ENCODE results near the gene RCOR1.
"Not testable (repeated sequence)": the region's sequence is repeated elsewhere in the genome, so short reads cannot be mapped to it uniquely, and the experiment has no call there.

RCOR1 gene

GRCh38 chr14:102751088-102751487 lies 158.6 kb downstream of the RCOR1 start:
- DNase-seq (ENCODE audit: low read depth in 2 of 2): no peak

GRCh38 chr14:102752239-102752847 lies 159.9 kb downstream of the RCOR1 start:
- no peak for DNase-seq (ENCODE audit: low read depth in 2 of 2)

- no peak for DNase-seq (ENCODE audit: low read depth in 2 of 2)
These were observed 162.2 kb downstream of the RCOR1 start for GRCh38 chr14:102754370-102755262.

- DNase-seq (ENCODE audit: low read depth in 2 of 2): no peak
These were observed 165.2 kb downstream of the RCOR1 start for GRCh38 chr14:102757646-102758045.

GRCh38 chr14:102758087-102758486 lies 165.6 kb downstream of the RCOR1 start:
- DNase-seq (ENCODE audit: low read depth in 2 of 2): no peak

GRCh38 chr14:102759456-102760187 lies 167.2 kb downstream of the RCOR1 start:
- no peak for DNase-seq (ENCODE audit: low read depth in 2 of 2)

- no peak for DNase-seq (ENCODE audit: low read depth in 2 of 2)
These were observed 168.2 kb downstream of the RCOR1 start for GRCh38 chr14:102760496-102761193.

- no peak for DNase-seq (ENCODE audit: low read depth in 2 of 2)
These were observed 168.8 kb downstream of the RCOR1 start for GRCh38 chr14:102761206-102761605.

- no peak for DNase-seq (ENCODE audit: low read depth in 2 of 2)
These were observed 171.8 kb downstream of the RCOR1 start for GRCh38 chr14:102764220-102764671.

- DNase-seq (ENCODE audit: low read depth in 2 of 2): not testable (repeated sequence)
These were observed 173.3 kb downstream of the RCOR1 start for GRCh38 chr14:102765770-102766169.

- no peak for DNase-seq (ENCODE audit: low read depth in 2 of 2)
These were observed 176.0 kb downstream of the RCOR1 start for GRCh38 chr14:102768223-102769048.

GRCh38 chr14:102769049-102769327 lies 176.5 kb downstream of the RCOR1 start:
- no peak for DNase-seq (ENCODE audit: low read depth in 2 of 2)

GRCh38 chr14:102770147-102771123 lies 178.0 kb downstream of the RCOR1 start:
- DNase-seq (ENCODE audit: low read depth in 2 of 2): no peak

- no peak for DNase-seq (ENCODE audit: low read depth in 2 of 2)
These were observed 178.7 kb downstream of the RCOR1 start for GRCh38 chr14:102771144-102771543.

- no peak for DNase-seq (ENCODE audit: low read depth in 2 of 2)
These were observed 180.5 kb downstream of the RCOR1 start for GRCh38 chr14:102772781-102773570.

GRCh38 chr14:102774391-102775153 lies 182.1 kb downstream of the RCOR1 start:
- DNase-seq (ENCODE audit: low read depth in 2 of 2): peak in 1 of 2 donors; percentile 13

GRCh38 chr14:102775855-102776760 lies 183.7 kb downstream of the RCOR1 start:
- peak in 1 of 2 donors; percentile 3 for DNase-seq (ENCODE audit: low read depth in 2 of 2)
